HG03442 (cell line): ENCODE data around the gene EOLA1.
"Not testable (repeated sequence)": the region's sequence is repeated elsewhere in the genome, so short reads cannot be mapped to it uniquely, and the experiment has no call there.

ENCODE experiments used
- ATAC-seq: cut with Tn5 transposase; IDR thresholded peaks from one replicate; pipeline ENCODE4 v1.9.1; 2021; ENCODE audit warnings: mild to moderate bottlenecking, moderate library complexity; ENCODE audit not compliant: unreplicated experiment

The EOLA1 gene

DNA sequence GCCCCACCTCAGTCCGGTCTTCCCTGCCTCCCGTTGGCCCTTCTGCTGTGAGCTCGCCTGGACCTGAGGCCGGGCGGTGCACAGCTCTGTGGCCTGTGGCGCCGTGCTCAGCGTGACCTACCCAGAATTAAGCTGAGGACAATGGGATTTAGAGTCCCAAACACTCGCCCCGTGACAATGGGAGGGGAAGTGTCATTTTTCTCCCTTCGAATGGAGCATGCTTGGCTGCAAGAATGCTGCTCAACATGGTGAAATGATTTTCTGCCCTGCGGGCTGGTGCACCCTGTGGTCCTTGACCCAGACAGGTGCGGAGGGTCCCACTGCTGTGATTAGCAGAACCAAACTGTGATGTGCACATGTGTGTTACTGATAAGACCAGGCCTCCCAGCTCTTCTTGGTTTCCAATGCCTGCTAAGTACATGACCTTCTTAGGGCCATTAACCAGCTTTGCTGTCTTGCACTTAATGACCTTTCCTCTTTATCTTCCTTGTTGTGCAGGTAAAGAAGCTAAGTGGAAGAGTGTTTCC, 772 bp downstream of the EOLA1 start:
- ATAC-seq = no peak

DNA sequence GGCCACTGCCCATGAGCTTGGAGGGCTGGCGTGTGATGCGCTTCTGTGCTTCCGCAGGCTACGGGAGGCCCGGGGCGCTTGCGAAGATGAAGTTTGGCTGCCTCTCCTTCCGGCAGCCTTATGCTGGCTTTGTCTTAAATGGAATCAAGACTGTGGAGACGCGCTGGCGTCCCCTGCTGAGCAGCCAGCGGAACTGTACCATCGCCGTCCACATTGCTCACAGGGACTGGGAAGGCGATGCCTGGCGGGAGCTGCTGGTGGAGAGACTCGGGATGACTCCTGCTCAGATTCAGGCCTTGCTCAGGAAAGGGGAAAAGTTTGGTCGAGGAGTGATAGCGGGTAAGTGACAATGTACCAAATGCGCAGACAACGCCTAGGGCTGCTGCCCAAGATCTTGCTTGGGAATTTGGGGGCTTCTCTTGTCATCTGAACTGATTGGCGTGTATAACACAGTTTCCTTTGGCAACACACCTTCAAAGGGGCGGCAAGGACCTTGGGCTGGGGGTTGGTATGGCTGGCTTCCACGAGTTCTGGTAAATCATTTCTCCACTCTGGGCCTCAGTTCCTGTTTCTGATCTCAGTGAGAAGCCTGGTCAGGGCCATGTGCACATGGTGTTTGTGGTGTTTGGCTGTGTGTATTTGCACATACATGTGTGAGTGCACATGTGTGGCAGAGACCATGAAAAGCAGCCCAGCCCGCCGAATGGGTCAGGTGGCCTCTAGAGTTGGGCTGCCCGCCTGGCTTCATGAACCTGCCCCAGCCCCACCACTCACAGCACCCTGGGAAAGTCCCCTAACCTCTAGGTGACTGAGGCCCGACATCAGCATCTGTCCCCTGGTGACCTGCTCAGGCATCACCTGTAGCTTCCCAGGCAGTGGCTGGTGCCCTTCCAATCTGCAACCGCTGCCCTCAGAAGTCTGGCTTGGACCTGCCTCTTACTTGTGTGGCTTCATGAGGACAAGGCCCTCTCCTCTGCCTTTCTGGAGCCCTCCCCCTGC, 5.0 kb downstream of the EOLA1 start:
- ATAC-seq = not testable (repeated sequence)

DNA sequence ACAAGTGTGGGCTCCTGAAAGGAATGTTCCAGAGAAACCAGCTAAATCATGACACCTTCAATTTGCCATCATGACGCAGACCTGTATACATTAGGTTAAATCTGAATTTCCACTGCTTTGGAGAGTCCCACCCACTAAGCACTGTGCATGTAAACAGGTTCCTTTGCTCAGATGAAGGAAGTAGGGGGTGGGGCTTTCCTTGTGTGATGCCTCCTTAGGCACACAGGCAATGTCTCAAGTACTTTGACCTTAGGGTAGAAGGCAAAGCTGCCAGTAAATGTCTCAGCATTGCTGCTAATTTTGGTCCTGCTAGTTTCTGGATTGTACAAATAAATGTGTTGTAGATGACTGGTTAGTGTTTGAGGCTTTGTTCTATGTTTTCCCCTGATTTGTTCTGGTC, 6.2 kb downstream of the EOLA1 start:
- not testable (repeated sequence) for ATAC-seq

DNA sequence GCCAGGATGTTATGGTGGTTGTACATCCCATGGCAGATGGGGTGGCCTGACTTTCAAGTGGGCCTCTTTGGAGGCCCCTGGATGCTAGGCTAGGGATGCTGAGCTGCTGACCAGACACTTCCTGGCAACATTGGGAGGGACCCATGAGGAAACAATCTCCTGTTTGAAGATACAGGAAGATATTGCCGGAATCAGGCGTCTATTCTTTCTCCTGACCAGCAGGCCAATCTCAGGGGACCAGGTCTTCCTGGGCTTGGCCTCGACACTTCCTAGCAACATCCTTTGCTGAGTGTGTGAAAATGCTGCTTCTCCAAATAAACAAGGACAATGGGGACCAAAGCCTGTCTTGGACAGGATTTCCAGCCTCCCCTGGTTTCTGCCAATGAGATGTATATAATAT, 7.0 kb downstream of the EOLA1 start:
- not testable (repeated sequence) for ATAC-seq

DNA sequence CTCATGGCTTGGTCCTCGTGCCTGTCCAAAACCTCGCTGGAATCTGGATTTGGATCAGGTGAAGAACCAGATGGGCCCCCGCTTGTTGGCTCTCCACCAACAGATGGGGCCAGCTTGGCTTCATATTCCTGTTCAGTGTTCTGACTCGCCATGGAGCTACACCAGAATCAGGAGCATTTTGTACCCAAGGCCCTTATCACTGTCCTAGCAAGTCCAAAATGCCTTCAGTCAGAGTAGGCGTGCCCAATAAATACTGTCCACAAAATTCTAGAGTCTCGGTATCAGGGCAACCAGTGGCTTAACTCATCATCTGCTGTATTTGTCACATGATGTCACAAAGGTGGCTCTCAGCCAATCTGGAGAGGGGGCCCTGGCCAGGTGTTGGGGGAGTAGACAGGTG, 8.9 kb downstream of the EOLA1 start, which contains the start of gene HSFX3:
Gene HSFX3 (minus strand): TSS at position 224 of the 400 bp plus-strand sequence. CDS start 72 bp downstream, at position 152.
- not testable (repeated sequence) for ATAC-seq

DNA sequence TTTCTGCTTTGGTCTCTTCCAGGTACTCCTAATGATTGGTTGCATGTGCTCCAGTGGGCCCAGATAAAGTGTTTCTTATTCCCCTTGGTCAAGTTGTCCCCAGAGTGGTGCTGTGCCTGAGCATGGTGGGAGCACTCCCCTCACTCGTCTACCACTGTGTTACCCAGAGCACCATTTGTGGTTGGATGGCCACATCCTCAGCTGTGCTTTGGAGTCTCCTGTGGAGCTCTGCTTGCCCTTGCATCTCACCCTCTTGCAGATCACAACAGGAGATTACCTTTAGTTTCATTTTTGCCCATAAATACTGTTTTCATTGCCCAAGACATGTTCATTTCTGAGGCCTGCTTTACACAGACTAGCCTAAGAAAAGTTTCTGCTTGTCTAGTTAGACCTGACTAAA, 9.6 kb downstream of the EOLA1 start:
- ATAC-seq = not testable (repeated sequence)

DNA sequence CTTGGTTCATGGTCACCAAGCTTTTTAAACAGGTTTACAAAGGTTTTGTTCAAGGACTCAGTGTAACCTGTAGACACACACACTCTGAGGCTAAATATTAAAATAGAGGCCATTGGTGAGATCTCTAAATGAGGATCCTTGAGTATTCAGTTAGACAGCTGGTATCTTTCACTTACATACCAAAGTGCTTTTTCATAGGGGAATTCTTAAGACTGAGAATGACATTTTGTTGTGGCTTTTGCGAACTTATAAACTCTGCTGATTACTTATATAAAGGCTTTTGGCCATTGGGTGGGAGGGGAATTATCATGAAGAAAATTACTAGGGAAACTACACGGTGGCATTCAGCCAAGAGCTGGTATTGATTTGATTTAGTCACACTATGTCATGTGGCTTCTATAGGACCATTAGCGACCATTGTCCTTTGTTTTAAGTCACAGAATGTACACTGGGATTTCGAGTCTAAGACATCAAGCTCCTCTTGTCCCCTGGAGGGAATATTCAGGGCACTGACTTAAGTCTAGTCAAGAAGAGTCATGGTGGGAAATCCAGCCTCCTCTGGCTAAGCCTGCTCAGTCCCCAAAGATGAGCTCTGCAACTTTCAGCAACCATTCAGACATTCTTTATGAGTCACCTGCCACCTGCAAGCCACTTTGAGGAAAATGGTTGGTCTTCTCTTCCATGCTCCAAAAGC, 10.6 kb downstream of the EOLA1 start:
- ATAC-seq = peak; percentile 46

DNA sequence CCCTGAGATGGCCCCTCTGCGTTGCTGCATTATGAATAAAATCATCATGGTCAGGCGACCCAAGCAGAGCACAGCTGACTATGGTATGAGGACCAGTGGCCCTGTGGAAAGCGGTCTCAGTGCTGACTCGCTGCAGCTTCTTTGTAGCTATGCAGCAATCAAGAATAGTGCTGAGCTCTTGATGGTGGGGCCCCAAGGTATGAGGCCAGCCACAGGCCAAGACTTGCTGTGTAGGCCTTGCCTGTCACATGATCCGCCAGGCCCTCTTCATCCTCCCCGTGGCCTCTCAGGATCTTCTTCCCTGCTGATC, 11.1 kb downstream of the EOLA1 start:
- not testable (repeated sequence) for ATAC-seq

DNA sequence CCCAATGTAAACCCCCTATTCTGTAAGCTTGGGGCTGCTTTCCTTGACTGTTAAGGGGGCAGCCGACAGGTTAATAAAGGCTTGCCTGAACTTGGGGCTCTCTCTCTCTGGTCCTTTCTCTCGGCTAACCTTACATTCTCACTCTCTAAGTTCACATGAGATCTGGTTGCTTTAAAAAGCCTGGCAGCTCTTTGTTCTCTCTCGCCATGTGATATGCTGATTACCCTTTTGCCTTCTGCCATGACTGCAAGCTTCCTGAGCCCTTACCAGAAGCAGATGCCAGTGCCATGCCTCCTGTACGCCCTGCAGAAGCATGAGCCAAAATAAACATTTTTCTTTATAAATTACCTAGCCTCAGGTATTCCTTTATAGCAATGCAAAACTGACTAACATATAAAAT, 14.4 kb downstream of the EOLA1 start:
- not testable (repeated sequence) for ATAC-seq

DNA sequence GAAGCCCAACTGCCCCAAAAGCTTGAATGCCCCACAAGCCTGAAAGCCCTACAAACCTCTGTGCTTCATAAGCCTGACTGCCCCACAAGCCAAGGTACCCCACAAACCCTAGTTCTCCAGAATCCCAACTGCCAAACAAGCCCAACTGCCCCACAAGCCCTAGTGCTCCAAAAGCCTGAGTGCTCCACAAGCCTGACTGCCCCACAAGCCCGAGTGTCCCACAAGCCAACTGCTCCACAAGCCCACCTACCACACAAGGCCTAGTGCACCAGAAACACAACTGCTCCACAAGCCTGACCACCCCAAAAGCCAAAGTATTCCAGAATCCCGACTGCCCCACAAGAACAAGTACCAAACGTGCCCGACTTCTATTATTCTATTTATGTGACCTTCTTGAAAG, 22.5 kb downstream of the EOLA1 start:
- no peak for ATAC-seq

DNA sequence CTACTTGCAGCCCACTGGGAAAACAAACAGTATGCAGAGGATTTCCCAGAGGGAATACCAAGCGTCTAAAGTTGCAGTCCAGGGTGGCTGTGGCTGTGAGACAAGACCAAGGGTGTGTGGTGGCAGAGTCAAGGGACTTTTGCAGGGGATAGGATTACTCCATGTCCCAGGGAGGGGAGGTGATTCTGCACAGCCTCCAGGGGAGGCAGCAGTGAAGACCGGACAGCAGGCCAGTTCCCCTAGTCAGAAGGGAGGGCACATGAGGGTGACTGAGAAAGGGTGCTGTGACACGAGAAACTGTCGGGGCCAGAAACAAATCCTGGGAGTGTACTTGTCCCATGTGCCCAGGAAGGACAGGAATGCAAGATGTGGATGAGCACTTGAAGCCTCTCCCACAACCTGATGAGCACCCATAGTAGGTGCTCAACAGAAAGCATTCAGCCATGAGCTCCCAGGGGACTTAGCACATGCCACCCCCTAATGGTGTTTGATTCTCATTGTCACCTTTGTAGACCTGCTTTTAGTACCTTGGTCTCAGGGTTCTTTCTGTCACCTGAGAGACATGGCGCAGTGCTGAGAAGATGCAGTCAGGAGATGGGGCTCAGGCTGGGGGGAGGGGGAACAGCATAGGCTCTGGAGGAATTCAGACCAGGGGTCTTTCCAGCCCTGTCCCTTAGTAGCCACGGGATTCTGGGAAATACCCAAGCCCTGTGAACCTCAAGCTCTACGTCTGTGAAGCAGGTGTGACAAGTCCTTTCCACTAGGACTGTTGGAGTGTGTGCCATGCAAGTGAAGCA, 27.0 kb downstream of the EOLA1 start:
- no peak for ATAC-seq

DNA sequence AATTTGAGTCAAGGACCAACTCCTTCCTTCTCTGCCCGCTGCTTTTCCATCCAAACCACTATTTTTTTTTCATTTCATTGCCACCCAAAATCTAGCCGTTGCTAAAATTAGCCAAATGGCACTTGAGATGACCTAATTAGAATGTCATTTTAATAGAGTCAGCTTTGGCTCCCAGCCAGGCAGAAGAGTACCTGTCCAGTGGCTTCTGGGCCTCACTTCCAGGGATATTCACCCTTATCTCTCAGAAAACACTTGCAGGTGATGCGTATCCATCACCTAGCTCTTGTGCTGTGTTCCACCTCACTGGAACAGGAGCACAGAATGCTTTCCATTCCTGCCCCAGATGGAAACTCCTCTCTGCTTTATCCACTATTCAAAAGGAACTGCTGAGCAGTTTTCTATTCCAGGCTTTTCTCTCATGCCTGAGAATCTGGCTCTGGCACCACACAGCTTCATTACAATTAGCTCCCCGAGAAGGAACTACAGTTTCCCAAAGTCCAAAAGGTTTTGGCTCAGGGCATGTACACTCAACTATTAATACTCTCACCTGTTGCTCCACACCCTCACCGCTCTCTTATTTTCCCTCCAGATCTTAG, 28.0 kb downstream of the EOLA1 start:
- ATAC-seq = no peak

DNA sequence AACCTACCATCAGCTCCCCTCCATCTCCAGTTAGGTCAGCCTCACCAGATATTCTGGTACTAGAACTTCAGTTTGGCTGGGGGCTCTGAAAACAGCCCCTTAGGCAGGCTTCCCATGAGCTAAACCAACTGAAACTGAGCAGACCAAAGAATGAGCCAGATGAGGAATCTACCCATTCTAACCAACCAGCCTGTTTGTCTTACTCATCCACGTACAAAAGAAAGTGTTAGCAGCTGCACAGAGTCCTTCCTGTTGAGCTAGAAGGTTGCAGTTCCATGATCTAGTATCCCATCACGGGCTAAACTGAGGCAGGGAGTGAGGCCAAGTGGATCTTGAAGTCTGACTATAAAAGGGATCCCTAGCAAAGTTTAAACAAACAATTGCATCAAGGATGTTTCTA, 29.0 kb downstream of the EOLA1 start:
- ATAC-seq = no peak

DNA sequence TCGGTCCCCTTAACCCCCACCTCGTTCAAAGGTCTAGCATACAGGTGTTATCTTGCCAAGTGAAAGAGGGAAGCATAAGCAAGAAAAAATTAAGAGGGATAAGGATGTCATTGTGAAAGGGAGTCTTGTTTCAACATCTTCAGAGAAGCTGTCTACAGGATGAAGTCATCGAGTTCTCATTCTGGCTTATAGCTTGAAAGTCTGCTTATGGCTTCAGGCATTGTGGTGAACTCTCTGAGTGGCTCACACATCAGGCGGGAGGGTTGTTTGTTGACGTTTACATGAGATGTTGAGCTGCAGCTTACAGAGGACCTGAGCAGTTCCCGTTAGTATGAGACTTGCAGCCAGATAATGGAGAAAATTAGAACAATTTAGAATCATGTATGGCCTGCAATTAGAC, 29.9 kb downstream of the EOLA1 start:
- no peak for ATAC-seq

DNA sequence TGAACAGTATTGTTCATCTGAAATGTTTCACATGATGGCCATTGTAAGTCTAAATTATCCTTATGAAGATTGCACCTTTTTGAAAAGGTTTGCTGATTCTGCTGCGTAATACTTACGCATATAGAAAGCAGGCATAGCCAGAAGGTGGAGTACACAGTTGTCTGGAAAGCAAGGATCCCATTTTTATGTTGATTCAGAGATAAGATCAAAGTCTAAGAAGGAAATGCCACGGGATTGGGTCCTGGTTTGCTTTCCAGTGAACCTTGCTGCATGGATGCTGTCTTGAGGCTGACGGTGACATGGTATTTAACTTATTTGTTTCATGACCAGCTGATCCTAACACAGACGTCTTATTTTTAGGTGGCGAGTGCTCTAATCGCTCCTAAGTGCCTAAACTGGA, 31.0 kb downstream of the EOLA1 start:
- ATAC-seq = no peak

DNA sequence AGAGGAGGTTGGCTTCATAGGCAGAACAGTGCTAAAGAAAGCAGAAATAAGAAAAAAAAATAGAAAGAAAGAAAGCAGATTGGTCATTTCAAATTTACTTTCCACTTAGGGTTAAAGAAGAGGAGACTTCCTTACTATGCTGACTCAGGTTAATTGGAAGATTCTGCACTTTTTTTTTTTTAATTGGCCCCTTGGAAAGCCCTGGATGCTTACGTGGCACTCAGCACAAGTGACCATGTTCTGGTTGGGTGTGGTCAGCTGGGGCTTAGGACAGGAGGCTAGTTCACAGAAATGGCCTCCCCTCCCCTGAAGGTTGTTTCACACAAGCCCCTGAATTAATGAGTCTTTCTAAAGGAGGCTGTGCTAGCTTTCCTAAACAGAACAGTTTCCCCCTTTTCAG, 31.9 kb downstream of the EOLA1 start:
- no peak for ATAC-seq

DNA sequence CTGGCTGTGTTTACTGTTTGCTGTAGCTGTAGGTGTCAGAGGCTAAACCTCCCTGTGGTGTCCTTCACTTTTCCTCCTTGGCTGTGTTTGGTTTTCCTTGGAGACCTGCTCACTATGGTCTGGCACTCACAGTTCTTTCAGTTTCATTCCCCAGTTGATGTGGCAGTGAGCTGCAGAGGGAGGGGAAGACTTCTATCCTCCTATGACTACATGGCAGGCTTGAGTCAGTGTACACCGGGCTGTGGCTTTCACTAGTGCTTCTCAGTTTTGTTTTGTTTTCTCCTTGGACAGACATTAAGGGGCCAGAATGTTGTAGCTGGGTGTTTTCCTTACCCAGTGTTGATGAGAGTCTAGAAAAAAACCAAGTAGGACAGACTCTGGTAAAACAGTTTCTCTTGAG, 32.6 kb downstream of the EOLA1 start:
- ATAC-seq = peak; percentile 99

DNA sequence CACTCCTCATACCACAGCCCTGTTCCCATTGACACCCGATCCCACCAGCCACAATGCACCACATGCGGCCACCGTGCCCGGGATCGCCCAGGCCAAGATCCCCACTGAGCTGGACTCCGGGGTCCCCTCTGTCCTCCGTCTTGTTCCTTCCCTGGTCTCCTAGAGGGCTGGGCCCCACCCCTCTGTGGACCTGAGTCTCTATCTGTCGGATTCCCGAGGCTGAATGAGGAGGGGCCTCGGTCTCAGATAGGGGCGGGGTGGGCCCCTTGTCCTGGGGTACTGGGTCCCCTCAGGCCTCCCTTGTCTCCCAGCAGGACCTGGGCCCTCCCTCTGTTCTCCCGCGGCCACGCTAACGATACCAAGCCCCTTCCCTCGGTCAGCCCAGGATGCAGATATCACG, 44.8 kb downstream of the EOLA1 start:
- ATAC-seq = not testable (repeated sequence)

DNA sequence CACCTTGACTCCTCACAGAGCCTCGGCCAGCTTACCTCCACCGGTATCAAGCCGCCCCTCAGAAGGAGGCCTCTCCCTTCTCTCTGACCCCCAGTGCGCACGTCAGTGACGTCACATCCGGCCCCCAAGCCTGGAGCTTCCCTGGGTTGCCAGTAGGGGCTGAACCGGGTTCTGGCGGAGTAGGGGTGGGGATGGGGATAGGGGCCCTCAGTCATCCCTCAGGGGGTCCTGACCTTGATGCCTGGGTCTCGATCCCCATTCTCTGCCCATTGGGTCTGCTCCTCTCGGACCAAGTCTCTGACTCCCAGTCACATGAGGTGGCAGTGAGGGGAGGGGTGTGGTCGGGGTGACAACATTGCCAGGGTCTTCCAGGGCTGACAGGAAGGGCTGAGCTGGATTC, 46.5 kb downstream of the EOLA1 start, which contains the start of gene MAGEA9B:
Gene MAGEA9B (minus strand): TSS at position 101 of the 400 bp plus-strand sequence. CDS start 4,280 bp downstream, outside the sequence.
- not testable (repeated sequence) for ATAC-seq

DNA sequence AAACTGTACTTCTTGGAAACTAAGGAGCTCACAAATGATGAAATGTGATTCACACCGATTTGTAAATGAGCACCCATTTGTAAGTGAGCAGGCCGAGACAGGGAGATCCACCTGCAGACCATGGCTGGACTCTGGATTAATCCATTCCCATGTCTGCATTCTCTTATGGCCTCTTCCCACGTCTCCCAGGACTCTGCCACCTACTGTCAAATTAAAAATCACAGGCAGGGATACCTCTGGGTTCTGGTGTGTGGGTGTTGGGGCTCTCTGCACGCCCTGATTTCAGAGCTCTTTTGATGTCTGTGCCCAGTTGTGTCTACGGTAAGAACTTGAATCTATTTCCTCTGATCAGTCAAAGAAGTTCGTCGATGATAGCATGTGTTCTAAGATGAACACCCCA, 50.2 kb downstream of the EOLA1 start:
- not testable (repeated sequence) for ATAC-seq
